Left ventricle myocardium superior (tissue), 1 donor: ENCODE measurements around the gene MAP3K13. TPM values are rescaled to one million over a fixed set of nuclear protein-coding genes. Genes with fewer than 3 reads are reported as not detected.

ENCODE experiments used
- ATAC-seq: fragments of 200-7000 bp; cut with Tn5 transposase; one replicate; pipeline ENCODE4 v1.9.1; 2020; ENCODE audit warnings: mild to moderate bottlenecking, moderate library complexity
- DNase-seq: peaks from one replicate; pipeline ENCODE4 v3.0.0-alpha.2; 2020
- intact Hi-C: fragments of 100-400 bp; cut with micrococcal nuclease; formaldehyde crosslinking; loops from one replicate; pipeline ENCODE4 v1.11.0; 2022
- long read RNA-seq: library from polyadenylated mRNA; unstranded; transcript quantifications from one replicate; pipeline ENCODE4 v2.0.0, GENCODE V29; 2021
- total RNA-seq: library from RNA; stranded (reverse); fragmentation: NEBNext Ultra II Directional; extraction: Animal tissue kit (Norgen Biotek cat#: 25700); gene quantifications from one replicate; pipeline ENCODE4 v1.2.1, GENCODE V29; 2021
- donor health status: DM: no; HTN: yes; CAD: no; lungs with severe emphysema.

Gene MAP3K13
- 8.0 TPM for total RNA-seq
- long read RNA-seq, transcript MAP3K13-212 (3 exons, 1,681 nt), result major isoform, 5 of 5 reads
- long read RNA-seq, partial matches to known transcripts, result 0 of 5 reads
- long read RNA-seq, other reads (novel, unspliced or antisense), result 0 of 5 reads

GRCh38 chr3:185362850-185363661, at the start of gene MAP3K13:
TSS of gene MAP3K13 (plus strand) at chr3:185363136. CDS start at chr3:185428582, 65,446 bp downstream.
- intact Hi-C loops, result no loop called here
- peak; percentile 76 for DNase-seq
- ATAC-seq, result peak; percentile 99

GRCh38 chr3:185313693-185314246, 49.2 kb upstream of the MAP3K13 start:
- intact Hi-C loops, result no loop called here
- ATAC-seq (no peak), DNase-seq (no peak)

DNA sequence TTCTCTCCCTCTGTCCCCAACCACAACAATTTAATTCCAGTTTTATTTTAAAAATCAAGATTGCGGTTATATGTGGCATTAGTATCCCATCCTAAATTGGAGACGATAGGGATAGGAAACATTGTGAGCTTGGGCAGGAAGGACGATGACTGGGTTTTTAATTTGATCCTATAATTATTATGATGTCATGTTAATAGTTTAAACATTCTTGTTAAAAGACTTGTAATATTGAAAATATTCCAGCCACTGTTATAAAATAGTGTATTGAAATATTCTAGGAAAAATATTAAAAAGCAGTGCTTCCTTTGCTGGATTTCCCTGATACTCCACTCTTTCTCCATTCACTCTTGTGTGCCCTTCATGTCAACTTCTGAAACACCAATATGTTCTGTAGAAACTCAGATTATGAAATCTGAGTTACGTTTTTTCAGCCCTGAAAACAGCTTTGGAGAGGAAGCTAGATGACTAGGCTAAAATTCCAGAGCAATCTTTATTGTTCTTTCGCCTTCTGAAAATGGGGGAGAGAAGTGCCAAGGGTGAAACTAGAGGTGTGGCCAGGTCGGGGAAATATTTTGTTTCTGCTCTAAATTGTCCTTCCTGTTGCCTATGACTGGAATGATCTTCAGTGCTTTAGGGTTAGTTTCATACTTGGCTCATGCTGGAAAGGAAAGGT, 46.1 kb upstream of the MAP3K13 start:
- intact Hi-C loops, result no loop called here
- ATAC-seq (peak; percentile 29), DNase-seq (no peak)

- no peak for DNase-seq
- intact Hi-C loops, result no loop called here
- no peak for ATAC-seq
Observed at GRCh38 chr3:185317674-185318073, 45.3 kb upstream of the MAP3K13 start.

DNA sequence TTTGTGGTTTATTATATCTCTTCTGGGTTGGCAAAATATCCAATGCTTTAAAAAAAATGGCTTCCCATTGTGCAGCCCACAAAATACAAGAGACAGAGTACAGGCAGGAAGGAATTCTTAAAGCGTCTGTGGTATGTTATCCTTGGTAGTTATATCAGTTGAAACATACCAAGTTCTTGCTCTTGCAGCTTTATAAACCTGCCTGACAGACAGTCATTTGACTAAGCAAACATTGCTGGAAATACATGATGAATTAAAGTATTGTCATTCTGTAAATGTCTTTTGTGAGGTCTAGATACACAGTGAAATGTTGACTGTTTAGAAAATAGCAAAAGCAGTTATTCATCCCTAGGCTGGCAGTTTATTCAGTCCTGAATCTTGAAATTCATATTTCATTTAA, 44.8 kb upstream of the MAP3K13 start:
- intact Hi-C loops, result no loop called here
- ATAC-seq (no peak), DNase-seq (no peak)

DNA sequence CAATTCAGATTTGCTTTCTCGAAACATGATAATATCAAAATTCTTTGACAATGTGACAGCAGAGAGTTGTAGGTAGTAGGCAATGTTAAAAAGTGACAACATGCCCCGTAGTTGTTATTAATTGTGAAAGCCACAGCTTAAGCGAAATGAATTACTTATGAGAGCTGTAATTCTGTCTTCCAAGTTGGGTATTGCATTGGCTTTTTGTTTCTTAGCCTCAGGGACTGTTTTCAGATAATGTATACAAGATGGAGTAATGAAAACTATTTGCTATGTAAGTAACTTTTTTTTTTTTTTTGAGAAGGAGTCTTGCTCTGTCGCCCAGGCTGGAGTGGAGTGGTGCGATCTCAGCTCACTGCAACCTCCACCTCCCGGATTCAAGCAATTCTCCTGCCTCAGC, 43.1 kb upstream of the MAP3K13 start:
- intact Hi-C loops, result no loop called here
- no peak for DNase-seq
- no peak for ATAC-seq

- intact Hi-C loops, result no loop called here
- DNase-seq (no peak), ATAC-seq (no peak)
Observed at GRCh38 chr3:185320949-185321348, 42.0 kb upstream of the MAP3K13 start.

DNA sequence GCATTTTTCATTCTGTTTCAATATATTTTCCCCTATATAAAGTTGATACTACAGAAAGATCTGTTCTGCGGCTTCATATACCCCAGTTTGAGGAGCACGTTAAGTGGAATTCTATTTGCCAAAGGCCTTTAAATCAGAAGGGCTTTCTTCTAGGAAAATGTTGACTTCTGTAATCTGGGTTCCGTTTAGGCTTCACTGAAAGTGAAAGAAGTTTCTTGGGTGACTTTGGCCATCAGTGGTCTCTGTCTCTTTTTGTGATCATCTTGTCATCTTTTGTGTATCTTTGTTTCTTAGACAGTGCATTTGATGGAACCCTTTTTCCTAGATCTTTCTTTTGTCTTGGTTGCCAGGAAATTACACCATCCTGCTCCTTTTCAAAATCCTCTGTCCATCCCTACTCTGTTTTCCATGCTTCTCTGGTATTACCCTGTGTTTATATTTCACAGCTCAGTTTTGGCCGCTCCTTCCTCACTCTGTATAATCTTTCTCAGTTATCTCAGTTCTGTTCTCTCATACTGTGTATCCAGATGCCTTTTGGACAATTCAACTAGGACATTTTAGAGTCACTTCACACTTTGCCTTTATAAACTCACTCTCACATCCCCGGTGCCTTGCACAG, 40.7 kb upstream of the MAP3K13 start:
- DNase-seq (no peak), ATAC-seq (no peak)
- intact Hi-C loops, result no loop called here

DNA sequence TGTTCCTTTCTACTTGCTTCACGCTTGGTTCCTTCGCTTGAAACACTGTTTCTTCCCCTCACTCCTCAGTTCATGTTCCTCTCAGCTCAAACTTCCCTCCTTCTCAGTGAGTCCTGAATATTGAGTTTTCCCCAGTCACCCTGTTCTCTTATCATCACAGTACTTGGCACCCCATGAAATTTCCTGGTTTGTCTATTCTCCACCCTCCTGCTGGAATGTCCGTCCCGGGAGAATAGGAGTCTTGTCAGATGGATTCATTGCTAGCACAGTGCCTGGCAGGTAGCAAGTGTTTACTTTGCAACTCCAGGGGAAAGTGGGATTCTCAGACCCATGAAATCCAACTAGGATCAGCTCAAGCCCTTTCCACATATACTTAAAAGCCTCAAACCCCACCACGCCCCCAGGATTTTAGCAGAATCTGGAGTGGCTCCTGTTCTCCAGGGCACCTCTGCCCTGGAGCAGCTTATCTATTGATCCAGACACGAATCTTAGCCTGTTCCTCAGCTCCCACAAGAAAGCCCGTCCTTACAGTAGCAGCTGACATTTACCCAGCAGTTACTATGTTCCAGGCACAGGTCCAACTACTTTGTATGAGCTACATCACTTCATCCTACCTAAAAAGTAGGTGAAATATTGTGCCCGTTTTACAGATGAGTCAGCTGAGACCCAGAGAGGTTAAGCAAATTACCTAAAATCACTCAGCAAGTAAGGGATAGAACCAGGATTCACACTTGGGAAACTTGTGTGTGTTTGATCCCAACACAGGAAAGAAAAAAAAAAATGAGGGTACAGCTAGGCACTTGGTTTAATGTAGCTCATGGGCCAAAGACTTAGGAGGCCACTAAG, 36.8 kb upstream of the MAP3K13 start:
- DNase-seq (no peak), ATAC-seq (no peak)
- intact Hi-C loops, result no loop called here

DNA sequence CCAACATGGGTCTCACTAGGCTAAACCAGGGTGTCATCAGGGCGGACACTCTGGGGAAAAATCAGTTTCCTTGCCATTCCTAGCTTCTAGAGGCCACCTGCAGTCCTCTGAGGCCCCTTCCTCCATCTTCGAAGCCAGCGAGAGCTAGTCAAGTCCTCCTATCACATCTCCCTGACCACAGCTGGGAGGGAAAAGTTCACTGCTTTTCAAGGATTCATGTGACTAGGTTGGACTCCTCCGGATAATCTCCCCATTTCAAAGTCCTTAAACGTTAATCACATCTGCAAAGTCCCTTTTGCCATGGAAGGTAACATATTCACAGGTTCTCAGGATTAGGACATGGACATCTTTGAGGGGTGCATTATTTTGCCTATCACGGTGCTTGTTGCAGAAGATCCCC, 35.9 kb upstream of the MAP3K13 start:
- DNase-seq, result no peak
- ATAC-seq, result no peak
- intact Hi-C loops, result no loop called here

DNA sequence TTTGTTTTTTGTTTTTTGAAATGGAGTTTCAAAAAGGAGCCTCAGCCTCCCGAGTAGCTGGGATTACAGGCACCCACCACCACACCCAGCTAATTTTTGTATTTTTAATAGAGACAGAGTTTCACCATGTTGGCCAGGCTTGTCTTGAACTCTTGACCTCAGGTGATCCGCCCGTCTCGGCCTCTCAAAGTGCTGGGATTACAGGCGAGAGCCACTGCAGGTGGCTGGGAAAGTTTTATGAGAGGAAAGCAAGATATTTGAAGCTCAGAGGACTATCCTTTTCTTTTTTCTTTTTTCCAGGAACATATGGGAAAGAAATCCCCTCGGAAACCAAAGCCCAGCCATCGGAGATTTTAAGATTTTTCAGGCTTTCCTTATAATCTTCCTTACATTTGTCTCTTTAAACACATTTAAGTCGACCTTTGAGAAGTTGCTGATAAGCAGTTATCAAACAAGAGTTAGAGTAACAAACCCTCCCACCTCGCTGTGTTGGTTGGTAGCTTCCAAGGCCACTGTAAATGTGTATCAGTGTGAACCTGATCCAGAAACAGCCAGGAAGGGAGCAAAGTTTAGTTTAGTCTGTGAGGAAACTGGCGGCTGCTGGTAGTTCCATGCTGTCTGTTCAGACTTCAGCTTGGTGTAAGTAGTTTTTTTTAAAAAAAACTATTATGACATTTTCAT, 34.5 kb upstream of the MAP3K13 start:
- intact Hi-C loops, result no loop called here
- no peak for ATAC-seq

DNA sequence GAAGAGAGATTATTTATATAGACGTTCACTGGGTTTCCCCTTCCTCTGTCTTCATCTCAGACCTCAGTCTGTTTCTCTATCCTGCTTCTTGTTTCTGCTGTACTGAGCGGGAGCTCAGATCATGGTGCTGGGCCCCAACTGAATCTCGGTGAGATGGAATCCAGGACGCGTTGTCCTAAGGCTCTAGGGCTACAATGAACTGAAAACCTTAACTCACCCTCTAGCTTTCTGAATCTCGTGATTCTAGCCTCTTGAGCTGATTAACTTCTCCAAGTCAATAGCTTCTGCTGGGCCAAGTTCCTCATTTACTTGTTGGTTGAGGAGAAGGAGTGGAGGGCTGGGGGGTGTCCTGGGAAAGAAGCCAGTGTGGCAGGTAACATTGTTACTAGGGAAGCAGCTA, 32.7 kb upstream of the MAP3K13 start:
- intact Hi-C loops, result no loop called here
- ATAC-seq, result no peak
- no peak for DNase-seq

More for the DNA sequence above, 34.5 kb upstream of the MAP3K13 start:
- no peak for DNase-seq

DNA sequence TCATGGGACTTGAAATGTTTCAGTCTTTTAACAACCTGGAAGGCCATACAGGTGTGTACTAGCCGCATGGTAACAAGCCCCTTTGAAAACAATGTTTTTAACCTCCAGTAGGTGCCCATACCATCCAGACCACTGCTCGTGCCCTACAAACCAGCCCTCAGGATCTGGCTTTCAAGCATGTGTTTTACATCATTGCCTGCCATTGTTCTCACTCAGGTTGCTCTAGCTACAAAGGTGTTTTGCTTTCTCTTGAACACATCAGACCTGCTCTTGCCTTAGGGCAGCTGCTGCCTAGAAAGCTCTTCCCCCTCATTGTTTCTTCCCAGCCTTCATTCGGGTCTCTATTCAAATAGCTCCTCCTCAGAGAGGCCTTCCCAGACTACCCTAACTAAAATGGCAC, 32.3 kb upstream of the MAP3K13 start:
- DNase-seq (no peak), ATAC-seq (no peak)
- intact Hi-C loops, result no loop called here

DNA sequence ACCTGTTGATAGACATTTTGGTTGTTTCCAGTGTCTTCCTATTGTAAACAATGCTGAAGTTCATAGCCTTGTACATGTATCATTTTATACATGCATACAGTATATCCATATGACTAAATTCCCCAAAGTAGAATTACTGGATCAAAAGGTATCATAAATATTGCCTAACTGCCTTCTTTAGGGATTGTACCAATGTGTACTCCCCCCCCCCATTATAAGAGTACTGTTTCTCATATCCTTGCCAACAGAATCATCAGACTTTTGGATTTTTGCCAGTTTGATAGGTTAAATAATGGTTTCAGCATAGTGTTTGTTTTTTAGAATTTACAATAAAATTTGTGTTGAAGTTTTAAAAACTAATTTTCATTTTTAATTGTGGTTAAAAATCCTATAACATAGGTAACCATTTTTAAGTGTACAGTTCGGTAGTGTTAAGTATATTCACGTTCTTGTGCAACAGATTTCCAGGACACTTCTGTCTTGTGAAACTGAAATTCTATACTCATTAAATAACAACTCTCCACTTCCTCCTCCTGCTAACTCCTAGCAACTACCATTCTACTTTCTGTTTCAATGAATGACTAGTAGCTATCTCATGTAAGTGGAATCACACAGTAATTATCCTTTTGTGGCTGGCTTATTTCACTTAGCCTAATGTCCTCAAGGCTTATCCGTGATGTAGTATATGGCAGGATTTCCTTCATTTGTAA, 30.8 kb upstream of the MAP3K13 start:
- DNase-seq (no peak), ATAC-seq (no peak)
- intact Hi-C loops, result no loop called here

DNA sequence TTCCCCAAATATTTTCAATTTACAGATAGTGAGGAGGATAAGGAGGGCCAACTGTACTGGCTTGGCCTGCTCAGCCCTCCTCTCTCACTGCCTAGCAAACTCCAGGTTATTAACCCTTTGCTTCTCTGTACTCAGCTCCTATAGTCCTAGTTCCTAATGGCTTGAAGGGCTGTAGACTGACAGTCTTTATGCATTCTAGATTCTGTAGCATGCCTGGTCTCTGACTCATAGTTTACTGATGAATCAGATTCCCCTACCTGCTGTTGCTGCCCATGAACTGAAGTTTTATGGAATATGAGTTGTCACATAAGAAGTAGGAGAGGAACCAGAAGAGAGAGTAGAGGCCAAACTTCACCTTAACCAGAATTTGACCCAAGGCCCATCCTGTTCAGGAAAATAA, 27.1 kb upstream of the MAP3K13 start:
- intact Hi-C loops, result no loop called here
- no peak for DNase-seq
- ATAC-seq, result no peak

DNA sequence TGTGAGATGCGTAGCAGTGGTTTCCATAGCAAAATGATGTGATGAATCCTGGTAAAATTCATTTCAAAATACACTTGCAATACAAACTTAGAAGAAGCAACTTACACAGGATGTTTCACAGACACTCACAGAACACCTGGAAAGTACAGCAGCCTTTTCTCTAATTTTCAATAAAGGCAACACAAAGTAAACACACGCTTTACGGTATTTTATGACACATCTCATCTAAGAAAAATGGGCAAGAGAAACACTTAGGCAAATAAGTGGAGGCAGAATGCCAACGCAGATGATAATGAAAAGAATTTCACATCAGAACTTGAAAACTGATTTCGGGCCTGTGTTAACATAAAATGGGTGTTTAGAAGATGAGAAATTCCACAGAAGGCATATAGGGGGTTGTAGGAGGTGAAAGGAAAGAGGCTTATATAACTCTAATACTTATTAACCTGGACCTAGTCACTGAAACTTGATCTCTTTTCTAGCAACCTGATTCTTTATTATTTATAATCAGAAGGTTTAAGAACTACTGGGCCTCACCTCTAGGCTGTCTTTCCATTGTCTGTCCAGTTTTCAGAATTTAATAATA, 25.6 kb upstream of the MAP3K13 start:
- no peak for ATAC-seq
- intact Hi-C loops, result no loop called here
- DNase-seq, result no peak

DNA sequence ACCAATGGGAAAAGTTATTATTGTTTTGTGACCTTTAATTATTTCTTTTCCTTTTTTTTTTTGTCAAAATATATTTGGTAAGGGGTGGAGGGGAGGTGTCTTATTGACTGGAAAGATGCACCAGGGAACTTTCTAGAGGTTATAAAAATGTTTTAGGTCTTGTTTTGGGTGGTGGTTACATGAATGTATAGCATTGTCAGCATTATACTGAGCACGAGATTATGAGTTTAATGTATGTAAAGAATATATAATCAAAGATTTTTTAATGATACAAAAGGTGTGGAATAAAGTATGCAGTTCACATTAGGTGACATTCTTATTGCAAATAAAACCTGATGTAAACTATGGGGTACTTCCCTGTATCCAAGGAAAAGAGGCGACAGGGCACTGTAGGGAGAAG, 23.0 kb upstream of the MAP3K13 start:
- intact Hi-C loops, result no loop called here
- no peak for ATAC-seq
- no peak for DNase-seq

DNA sequence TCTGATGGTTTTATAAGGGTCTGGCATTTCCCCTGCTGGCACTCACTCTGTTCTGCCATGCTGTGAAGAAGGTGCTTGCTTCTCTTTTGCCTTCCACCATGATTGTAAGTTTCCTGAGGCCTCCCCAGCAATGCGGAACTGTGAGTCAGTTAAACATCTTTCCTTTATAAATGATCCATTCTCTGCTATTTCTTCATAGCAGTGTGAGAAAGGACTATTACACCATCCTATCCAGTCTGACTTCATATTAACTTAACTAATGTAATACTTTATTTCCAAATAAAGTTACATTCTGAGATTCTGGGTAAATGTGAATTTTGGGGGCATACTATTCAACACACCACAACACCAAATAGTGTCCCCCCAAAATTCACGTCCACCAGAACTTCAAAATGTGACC, 22.2 kb upstream of the MAP3K13 start:
- no peak for DNase-seq
- no peak for ATAC-seq
- intact Hi-C loops, result no loop called here
